K562 (cell line): ENCODE results near the gene TEX14. TPM values are rescaled to one million over a fixed set of nuclear protein-coding genes. Genes with fewer than 3 reads are reported as not detected.
A peak's percentile ranks its signal among the peaks of the same experiment; 100 is the strongest.

Source experiments
- ATAC-seq: fragments of 200-7000 bp; cut with Tn5 transposase; 3 replicates; pipeline ENCODE4 v1.9.1; 2020; ENCODE audit warnings: moderate library complexity
- BruUV-seq: library from RNA; stranded (reverse); fragments of 400-500 nt; replicated peaks from 2 replicates; lab custom pipeline; 2021; lab: Mats Ljungman, UMichigan
- CTCF ChIA-PET: fragments of 300-600 bp; formaldehyde crosslinking; extraction: SDS; loops from one replicate; lab custom pipeline; 2021; ENCODE audit warnings: low intra/inter-chr PET ratio; lab: Yijun Ruan, JAX
- POLR2A ChIA-PET: fragments of 300-600, 350-650 bp; sonication (Branson Sonifier 250); formaldehyde crosslinking; extraction: SDS; loops from one replicate; lab custom pipeline; 2021; ENCODE audit warnings: antibody characterized with exemption, inconsistent platforms; lab: Yijun Ruan, JAX
- DNase-seq, 4 experiments: peaks; one replicate each; pipeline versions ENCODE4 v3.0.0 to v3.0.0-alpha.2; 2011 to 2018; ENCODE audit warnings: low spot score in 3 of 4, mixed read lengths in 3 of 4; ENCODE audit errors: extremely low read depth in 1 of 4
- FAIRE-seq: peaks from 2 replicates; lab custom pipeline; 2011; peaks lifted over from hg19 to GRCh38; lab: Jason Lieb, UNC
- H2AFZ ChIP-seq: 2 replicates; pipeline ENCODE4 v1.6.0; 2011; ENCODE audit warnings: low read depth, low read length, control low read depth, inconsistent platforms
- H3K27ac ChIP-seq: fragments of 200-600 bp; 3 replicates; pipeline ENCODE4 v1.8.0; 2011; ENCODE audit warnings: low read depth, mild to moderate bottlenecking, control low read depth, inconsistent platforms, low read length, moderate library complexity, mixed read lengths; ENCODE audit errors: extremely low read depth
- H3K27me3 ChIP-seq, 2 experiments: fragments of 300-600 bp in 1 of 2; 2 replicates in 1 of 2; 3 replicates in 1 of 2; pipeline versions ENCODE4 v1.6.0 to v1.8.0; 2011; ENCODE audit warnings: inconsistent platforms in 2 of 2, low read length in 2 of 2, mild to moderate bottlenecking in 1 of 2, mixed read lengths in 1 of 2, moderate library complexity in 1 of 2; ENCODE audit not compliant: control insufficient read depth in 2 of 2, insufficient read depth in 2 of 2
- H3K36me3 ChIP-seq: fragments of 300-600 bp; 3 replicates; pipeline ENCODE4 v1.8.0; 2011; ENCODE audit warnings: mild to moderate bottlenecking, low read length, inconsistent platforms; ENCODE audit not compliant: control insufficient read depth, insufficient read depth
- H3K4me1 ChIP-seq, 2 experiments: fragments of 200-600 bp in 1 of 2; replicated peaks in 1 of 2; 2 replicates in 1 of 2; 3 replicates in 1 of 2; pipeline versions ENCODE4 v1.5.1 to v1.8.0; 2011; ENCODE audit warnings: inconsistent platforms in 2 of 2, low read length in 2 of 2, mild to moderate bottlenecking in 1 of 2, mixed read lengths in 1 of 2, moderate library complexity in 1 of 2; ENCODE audit not compliant: control insufficient read depth in 2 of 2, insufficient read depth in 2 of 2
- H3K4me2 ChIP-seq: 2 replicates; pipeline ENCODE4 v1.6.1; 2011; ENCODE audit warnings: low read length, control low read depth, inconsistent platforms, mixed read lengths; ENCODE audit not compliant: insufficient read depth
- H3K4me3 ChIP-seq: fragments of 200-600 bp; sonication (generic), shearing (Covaris generic); 2 replicates; pipeline ENCODE4 v1.5.1; 2016; ENCODE audit warnings: control low read depth, inconsistent platforms
- H3K79me2 ChIP-seq: fragments of 200-600 bp; 3 replicates; pipeline ENCODE4 v1.8.0; 2011; ENCODE audit warnings: low read length, inconsistent platforms; ENCODE audit not compliant: control insufficient read depth, insufficient read depth
- H3K9ac ChIP-seq, 2 experiments: 2 replicates each; pipeline versions ENCODE4 v1.6.0 to v1.6.1; 2011; ENCODE audit warnings: low read depth in 2 of 2, low read length in 2 of 2, control low read depth in 1 of 2, inconsistent platforms in 1 of 2, mild to moderate bottlenecking in 1 of 2, mixed read lengths in 1 of 2; ENCODE audit not compliant: insufficient read depth in 1 of 2
- H3K9me1 ChIP-seq: one replicate; pipeline ENCODE4 v1.6.0; 2011; ENCODE audit warnings: inconsistent platforms, mild to moderate bottlenecking, low read length, moderate library complexity; ENCODE audit not compliant: control insufficient read depth, insufficient read depth
- H3K9me3 ChIP-seq: replicated peaks from 2 replicates; pipeline ENCODE4 v1.5.1; 2011; ENCODE audit warnings: low read depth, low read length, inconsistent platforms; ENCODE audit not compliant: control insufficient read depth, insufficient read depth
- H4K20me1 ChIP-seq: replicated peaks from 2 replicates; pipeline ENCODE4 v1.6.1; 2011; ENCODE audit warnings: low read length, inconsistent platforms, mixed read lengths; ENCODE audit not compliant: control insufficient read depth, insufficient read depth
- E2F1 ChIP-seq: sonication (generic); formaldehyde crosslinking; IDR thresholded peaks from 2 replicates; pipeline ENCODE4 v1.8.1; 2023; ENCODE audit warnings: mild to moderate bottlenecking, missing genetic modification reagents, moderate library complexity
- E2F5 ChIP-seq: sonication (generic); formaldehyde crosslinking; IDR thresholded peaks from 2 replicates; pipeline ENCODE4 v1.8.0; 2022; ENCODE audit warnings: mild to moderate bottlenecking, missing genetic modification reagents
- ETS2 ChIP-seq: IDR thresholded peaks from 2 replicates; pipeline ENCODE4 v1.6.1; 2016; ENCODE audit warnings: borderline replicate concordance, missing genetic modification characterization, mild to moderate bottlenecking, moderate library complexity, missing compliant biosample characterization; ENCODE audit not compliant: poor library complexity, severe bottlenecking
- EWSR1 ChIP-seq: fragments of 450-650 bp; IDR thresholded peaks from 2 replicates; pipeline ENCODE4 v1.6.1; 2018; ENCODE audit warnings: borderline replicate concordance, mild to moderate bottlenecking, low read depth, moderate library complexity; ENCODE audit not compliant: partially characterized antibody
- FUS ChIP-seq: fragments of 200-400 bp; formaldehyde crosslinking; optimal IDR thresholded peaks from 2 replicates; pipeline ENCODE3; 2017; ENCODE audit warnings: low read depth, low read length
- GABPB1 ChIP-seq: sonication (generic); formaldehyde crosslinking; IDR thresholded peaks from 2 replicates; pipeline ENCODE4 v1.8.0; 2022; ENCODE audit warnings: mild to moderate bottlenecking, missing genetic modification reagents
- GABPB2 ChIP-seq: fragments of 250-450 bp; sonication (Bioruptor Pico); conservative IDR thresholded peaks from 2 replicates; pipeline ENCODE4 v1.5.1; 2021; ENCODE audit warnings: mild to moderate bottlenecking
- HDAC2 ChIP-seq: fragments of 450-650 bp; IDR thresholded peaks from 2 replicates; pipeline ENCODE4 v1.6.1; 2016; ENCODE audit warnings: mild to moderate bottlenecking
- IFI16 ChIP-seq: fragments of 250-450 bp; sonication (Bioruptor Pico); IDR thresholded peaks from 2 replicates; pipeline ENCODE4 v2.1.2; 2022; ENCODE audit warnings: mild to moderate bottlenecking, inconsistent platforms
- LCOR ChIP-seq: sonication (generic); formaldehyde crosslinking; IDR thresholded peaks from 2 replicates; pipeline ENCODE4 v1.8.0; 2022; ENCODE audit warnings: mild to moderate bottlenecking, missing genetic modification reagents
- MIER1 ChIP-seq: fragments of 450-650 bp; IDR thresholded peaks from 2 replicates; pipeline ENCODE4 v1.6.1; 2016; ENCODE audit warnings: antibody characterized with exemption, mild to moderate bottlenecking, low read depth
- NELFE ChIP-seq: IDR thresholded peaks from 2 replicates; pipeline ENCODE4 v1.6.1; 2011; ENCODE audit warnings: mild to moderate bottlenecking; ENCODE audit not compliant: insufficient read depth, insufficient read length
- NFE2 ChIP-seq: IDR thresholded peaks from 2 replicates; pipeline ENCODE4 v1.6.1; 2014; ENCODE audit warnings: antibody characterized with exemption, low read depth
- PCBP1 ChIP-seq: fragments of 200-400 bp; formaldehyde crosslinking; IDR thresholded peaks from 2 replicates; pipeline ENCODE4 v1.6.1; 2018; ENCODE audit warnings: mild to moderate bottlenecking, low read depth, low read length; ENCODE audit not compliant: poor library complexity, severe bottlenecking
- SMARCA5 ChIP-seq: fragments of 450-650 bp; IDR thresholded peaks from 2 replicates; pipeline ENCODE4 v1.6.1; 2016
- TEAD1 ChIP-seq, 2 experiments: fragments of 450-650 bp in 1 of 2; sonication (generic) in 1 of 2; formaldehyde crosslinking; IDR thresholded peaks; 2 replicates each; pipeline versions ENCODE4 v1.4.0 to v1.8.0; 2020 to 2022; ENCODE audit warnings: mild to moderate bottlenecking in 2 of 2, missing genetic modification reagents in 1 of 2
- ZBTB49 ChIP-seq: sonication (generic); formaldehyde crosslinking; IDR thresholded peaks from 2 replicates; pipeline ENCODE4 v1.8.0; 2022; ENCODE audit warnings: missing genetic modification reagents, mild to moderate bottlenecking, borderline replicate concordance
- WGBS: fragments of 100-300 bp; shearing (Covaris generic); methylation state at CpG from one replicate; pipeline ENCODE4 v1.1.6; 2016; ENCODE audit warnings: low coverage, mixed read lengths; ENCODE audit not compliant: insufficient coverage; ENCODE audit errors: missing lambda C conversion rate; 5-methylcytosine and 5-hydroxymethylcytosine counted together
- in situ Hi-C: fragments of 300-500 bp; cut with MboI; formaldehyde crosslinking; loops from 4 replicates; pipeline ENCODE4 v1.15.0; 2018; ENCODE audit warnings: inconsistent platforms, mixed read lengths
- intact Hi-C: fragments of 100-400 bp; cut with micrococcal nuclease; formaldehyde crosslinking; loops from 2 replicates; pipeline ENCODE4 v1.14.2; 2022
- polyA plus RNA-seq, 8 experiments: library from polyadenylated mRNA; depleted of rRNA in 4 of 8; stranded (reverse) in 5 of 8; unstranded in 3 of 8; fragments of >200 nt; fragmentation: Nextera tagmentation in 2 of 8; fragmentation: Illumina TruSeq in 1 of 8; extraction: Ambion mirVana in 2 of 8; extraction: Trizol in 1 of 8; gene quantifications; 2 replicates each; pipeline versions ENCODE4 v1.2.1 to v1.2.3, GENCODE V29; 2011 to 2014; ENCODE audit warnings: inconsistent platforms in 1 of 8, missing spikeins in 1 of 8
- total RNA-seq, 7 experiments: library from RNA; depleted of rRNA in 6 of 7; stranded (reverse); fragments of >200 nt in 6 of 7; fragmentation: Illumina TruSeq in 2 of 7; extraction: Trizol in 2 of 7; gene quantifications; 2 replicates each; pipeline versions ENCODE4 v1.2.1 to v1.2.3, GENCODE V29; 2011 to 2021; ENCODE audit warnings: low replicate concordance in 1 of 7

The TEX14 gene
- total and polyA plus RNA-seq, 9 of the 15 experiments (the other 6 are each of a cell fraction or from before 2014, with no cell fraction given) = 0.05 to 0.12 (median 0.09) TPM; not detected in 1

DNA sequence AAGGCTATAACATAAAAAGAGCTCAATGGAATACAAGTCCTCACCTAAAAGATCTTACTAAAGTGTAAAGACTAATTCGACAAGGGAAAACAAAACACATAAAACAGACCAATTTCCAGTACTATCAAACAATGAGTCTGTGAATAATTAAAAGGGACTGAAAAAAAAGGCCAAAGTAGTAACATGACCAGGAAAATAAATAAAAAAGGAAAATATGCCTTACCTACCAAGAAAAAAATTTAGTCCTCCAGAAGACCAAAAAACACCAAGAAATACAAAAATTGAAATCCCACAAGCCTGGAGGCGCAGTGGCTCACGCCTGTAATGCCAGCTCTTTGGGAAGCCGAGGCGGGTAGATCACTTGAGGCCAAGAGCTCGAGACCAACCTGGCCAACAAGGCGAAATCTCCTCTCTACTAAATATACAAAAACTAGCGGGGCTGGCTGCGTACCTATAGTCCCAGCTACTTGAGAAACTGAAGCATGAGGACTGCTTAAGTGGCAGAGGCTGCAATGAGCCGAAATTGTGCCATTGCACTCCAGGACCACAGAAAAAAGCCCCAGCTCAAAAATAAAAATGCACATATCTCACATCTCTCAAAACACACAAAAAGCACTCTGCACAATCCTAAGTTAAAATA lies 60.8 kb downstream of the TEX14 start:
- in situ Hi-C loops = no loop called here
- H3K4me3 ChIP-seq = no peak overlapping the region
- no peaks in the 10 kb centered on the region for H3K27me3 ChIP-seq
- no peaks in the 10 kb centered on the region for H3K36me3 ChIP-seq
- H4K20me1 ChIP-seq = no peaks in the 10 kb centered on the region
- ATAC-seq (no peak), FAIRE-seq (no peak), DNase-seq (peak in 3 of 4 experiments; percentile 30 to 88 (median 37))
- H3K9me1 ChIP-seq = no peaks in the 10 kb centered on the region
- BruUV-seq = TSS peak; percentile 99
- H3K27ac ChIP-seq = peak overlapping the region; percentile 76
- intact Hi-C loops = loop anchor here (1.0 to 10.0 kb wide), 7 partner anchors 28 to 296 kb away; partner anchors contain the start of genes RAD51C and TEX14
- WGBS = 4% methylated on average over 10 of the region's 10 CpGs
- peak overlapping the region; percentile 43 for H3K4me2 ChIP-seq
- H2AFZ ChIP-seq = peak overlapping the region; percentile 25; the same call in 1 of the 2 replicates
- H3K79me2 ChIP-seq = no peaks in the 10 kb centered on the region
- ChIA-PET CTCF (interaction anchor here (0.7 kb wide), 1 partner anchor 480 kb away, joined by 3 read pairs; no protein-coding TSS in a partner anchor), POLR2A (interaction anchor here (0.6 to 8.7 kb wide), 82 partner anchors 11 to 794 kb away, joined by 3 to 303 read pairs (median 6); partner anchors contain the start of genes MTMR4, PPM1E, PRR11 and RAD51C)
- peak overlapping the region in 1 of 2 experiments; percentile 29; a peak in 1 of 4 replicates for H3K9ac ChIP-seq
- peaks cover 0 to 8% of the 10 kb centered on the region in 2 experiments; a peak in 2 of 5 replicates for H3K4me1 ChIP-seq
- H3K9me3 ChIP-seq = no peaks in the 10 kb centered on the region
- TF ChIP-seq SMARCA5 (0 out of 2 replicates have a peak, but pooled peaks have one; percentile 43), NELFE (peak; percentile 84), ZBTB49 (no peak), LCOR (CRISPR knock-in tag) (peak; percentile 98), MIER1 (peak; percentile 75; the same call in 1 of the 2 replicates), GABPB2 (CRISPR knock-in tag) (no peak), TEAD1 (CRISPR knock-in tag; IDR thresholded peaks at IDR 0.05) (peak in 1 of 2 experiments; percentile 20; a peak in 1 of 4 replicates), HDAC2 (0 out of 2 replicates have a peak, but pooled peaks have one; percentile 25), ETS2 (tag) (no peak), PCBP1 (no peak), EWSR1 (peak; percentile 100), E2F5 (CRISPR knock-in tag) (no peak; the same call in 1 of the 2 replicates), NFE2 (no peak), GABPB1 (CRISPR knock-in tag) (peak; percentile 80), FUS (peak; percentile 97), IFI16 (CRISPR knock-in tag) (no peak), E2F1 (0 out of 2 replicates have a peak, but pooled peaks have one; percentile 48)
